Coronary artery (tissue), 2 donors: ENCODE measurements around the gene GPC6.

Experiments used
- DNase-seq: peaks from one replicate; pipeline ENCODE4 v3.0.0-alpha.2; 2017; ENCODE audit warnings: low spot score
- H3K27ac ChIP-seq, 2 donors: fragments of 200-600 bp; sonication (generic); one replicate each; pipeline ENCODE4 v1.5.1; 2016 to 2019
- H3K4me3 ChIP-seq: fragments of 200-600 bp; sonication (generic); 2 replicates; pipeline ENCODE4 v1.5.1; 2016; ENCODE audit warnings: mild to moderate bottlenecking, moderate library complexity
- TF ChIP-seq, protein P1 (sequence below): fragments of 200-600 bp; sonication (generic); IDR thresholded peaks from one replicate; pipeline ENCODE4 v1.5.1; 2019; ENCODE audit warnings: antibody characterized with exemption

Gene GPC6

DNA sequence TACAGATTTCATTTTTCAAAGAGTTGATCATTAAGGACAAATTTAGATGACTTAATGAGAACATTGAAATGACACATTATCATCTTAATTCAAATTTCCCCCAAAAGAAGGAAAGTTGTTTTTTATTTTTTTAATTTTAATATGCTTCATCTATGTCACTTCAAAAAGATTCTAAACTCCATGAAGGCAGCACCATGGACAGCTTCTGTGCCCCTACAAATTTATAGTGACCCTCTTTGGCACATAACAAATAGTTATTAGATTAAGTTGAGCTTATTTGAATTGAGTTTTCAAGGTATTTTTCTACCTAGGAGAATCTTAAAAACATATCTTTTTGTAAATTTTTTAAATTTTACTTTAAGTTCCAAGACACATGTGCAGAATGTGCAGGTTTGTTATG, 1054.2 kb downstream of the GPC6 start:
- no peak for DNase-seq
- Histone ChIP-seq H3K4me3 (no peak overlapping the region), H3K27ac (no peak overlapping the region)
- TF ChIP-seq, protein P1, sequence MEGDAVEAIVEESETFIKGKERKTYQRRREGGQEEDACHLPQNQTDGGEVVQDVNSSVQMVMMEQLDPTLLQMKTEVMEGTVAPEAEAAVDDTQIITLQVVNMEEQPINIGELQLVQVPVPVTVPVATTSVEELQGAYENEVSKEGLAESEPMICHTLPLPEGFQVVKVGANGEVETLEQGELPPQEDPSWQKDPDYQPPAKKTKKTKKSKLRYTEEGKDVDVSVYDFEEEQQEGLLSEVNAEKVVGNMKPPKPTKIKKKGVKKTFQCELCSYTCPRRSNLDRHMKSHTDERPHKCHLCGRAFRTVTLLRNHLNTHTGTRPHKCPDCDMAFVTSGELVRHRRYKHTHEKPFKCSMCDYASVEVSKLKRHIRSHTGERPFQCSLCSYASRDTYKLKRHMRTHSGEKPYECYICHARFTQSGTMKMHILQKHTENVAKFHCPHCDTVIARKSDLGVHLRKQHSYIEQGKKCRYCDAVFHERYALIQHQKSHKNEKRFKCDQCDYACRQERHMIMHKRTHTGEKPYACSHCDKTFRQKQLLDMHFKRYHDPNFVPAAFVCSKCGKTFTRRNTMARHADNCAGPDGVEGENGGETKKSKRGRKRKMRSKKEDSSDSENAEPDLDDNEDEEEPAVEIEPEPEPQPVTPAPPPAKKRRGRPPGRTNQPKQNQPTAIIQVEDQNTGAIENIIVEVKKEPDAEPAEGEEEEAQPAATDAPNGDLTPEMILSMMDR: no peak

DNA sequence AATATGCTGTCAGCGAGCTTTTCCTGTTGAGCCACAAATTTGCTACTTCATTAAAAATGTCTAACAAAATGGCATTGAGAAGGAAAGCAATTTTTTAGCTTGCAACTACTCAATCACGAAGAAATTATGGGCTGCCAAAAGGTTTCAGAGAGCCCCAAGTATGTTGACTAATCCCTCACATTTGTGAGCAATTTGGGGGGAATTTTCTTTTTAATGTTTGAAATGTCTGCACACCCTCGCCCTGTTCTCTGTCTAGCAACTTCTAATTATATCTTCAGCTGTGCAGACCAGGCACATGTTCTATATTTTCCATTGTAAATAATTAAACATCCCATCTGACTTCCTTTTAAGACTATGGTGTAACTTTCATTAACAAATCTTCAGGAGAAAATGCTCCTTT, 1060.0 kb downstream of the GPC6 start:
- no peak overlapping the region for H3K4me3 ChIP-seq
- no peak for DNase-seq
- TF ChIP-seq, protein P1: no peak

DNA sequence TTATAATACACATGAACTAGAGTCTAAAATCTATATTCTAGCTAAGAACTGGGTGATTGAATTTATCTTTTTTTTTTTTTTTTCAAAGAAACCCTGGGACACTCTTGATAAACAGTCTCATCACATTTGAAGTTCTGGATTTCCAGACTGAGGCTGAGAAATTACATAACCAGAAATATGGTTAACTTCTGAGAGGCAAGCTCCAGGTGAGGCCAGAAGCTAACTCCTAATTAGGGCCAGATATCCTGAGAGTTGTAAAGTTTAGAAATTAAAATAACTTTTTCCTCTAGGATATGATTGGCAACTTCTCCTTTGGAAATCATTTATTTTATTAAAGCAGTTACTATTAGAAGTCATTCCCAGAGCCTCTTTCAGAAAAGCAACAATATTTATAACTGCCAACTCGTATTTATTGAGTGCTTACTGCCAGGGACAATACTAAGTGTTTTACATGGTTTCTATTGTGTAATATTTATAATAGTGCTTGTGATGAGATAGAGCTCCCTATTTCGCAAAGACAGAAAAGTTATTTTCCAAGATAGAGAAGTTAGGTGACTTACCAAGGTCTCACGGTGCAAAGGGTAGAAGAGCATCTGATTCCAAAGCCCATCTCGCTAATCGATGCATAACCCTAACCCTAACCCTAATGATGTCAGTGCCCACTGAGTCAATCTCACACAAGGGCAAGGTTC, 1065.2 kb downstream of the GPC6 start:
- TF ChIP-seq, protein P1: no peak
- H3K27ac ChIP-seq: no peak overlapping the region
- H3K4me3 ChIP-seq: no peak overlapping the region
- no peak for DNase-seq

More for the DNA sequence above, 1060.0 kb downstream of the GPC6 start:
- H3K27ac ChIP-seq: no peak overlapping the region

DNA sequence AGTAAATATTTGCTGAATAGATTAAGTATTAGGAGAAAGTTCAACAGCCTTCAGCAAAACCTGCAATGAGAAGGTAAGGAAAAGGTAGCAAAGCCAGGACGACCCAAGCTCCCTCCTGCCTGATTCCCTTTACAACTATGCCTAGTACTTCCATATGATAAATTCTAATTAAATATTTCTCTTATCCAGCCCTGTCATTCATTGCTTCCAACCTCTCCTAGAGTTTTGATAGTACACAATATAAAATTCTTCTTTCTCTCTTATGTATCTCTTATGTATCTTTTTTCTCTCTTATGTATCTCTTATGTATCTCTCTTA, 1065.7 kb downstream of the GPC6 start:
- TF ChIP-seq, protein P1: no peak
- no peak overlapping the region for H3K4me3 ChIP-seq
- no peak for DNase-seq
- no peak overlapping the region for H3K27ac ChIP-seq

DNA sequence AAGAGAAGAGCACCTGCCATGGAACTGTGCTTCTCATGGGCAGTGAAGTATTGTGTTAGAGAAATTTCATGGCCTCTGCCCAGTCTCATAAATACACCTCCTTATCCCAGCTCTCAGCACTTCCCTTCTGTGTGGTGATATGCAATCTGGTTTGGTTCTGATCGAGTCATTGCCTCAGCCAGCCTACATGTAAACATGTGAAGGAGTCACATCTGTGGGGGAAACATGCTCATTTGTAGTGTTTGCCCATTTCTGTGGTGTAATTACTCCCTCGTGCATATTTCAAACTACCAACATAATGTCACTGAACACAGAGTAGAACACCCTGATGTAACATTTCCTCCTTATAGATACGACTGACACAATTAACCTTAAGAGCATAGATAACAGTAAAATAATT, 1069.9 kb downstream of the GPC6 start:
- no peak overlapping the region for H3K27ac ChIP-seq
- no peak overlapping the region for H3K4me3 ChIP-seq
- TF ChIP-seq, protein P1: no peak
- DNase-seq: no peak

DNA sequence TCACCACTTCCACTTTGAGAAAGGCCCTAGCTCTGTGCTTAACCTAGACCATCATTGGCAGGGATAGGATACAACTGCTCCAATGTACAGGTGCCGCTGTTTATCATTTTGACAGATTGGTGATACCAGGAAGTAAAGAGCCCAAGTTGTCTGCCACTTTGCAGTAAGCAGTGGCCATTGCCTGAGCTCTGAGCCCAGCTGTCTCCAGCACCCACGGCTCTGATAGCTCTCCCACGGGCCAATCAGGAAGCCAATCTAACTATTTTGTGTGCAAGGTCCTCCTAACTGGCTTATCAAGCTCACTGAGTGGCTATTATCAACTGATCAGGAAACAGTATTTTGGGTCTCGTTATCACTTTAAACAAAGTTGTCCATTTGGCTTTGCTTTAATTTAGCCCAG, 1071.7 kb downstream of the GPC6 start:
- no peak overlapping the region for H3K4me3 ChIP-seq
- no peak overlapping the region for H3K27ac ChIP-seq
- TF ChIP-seq, protein P1: no peak
- no peak for DNase-seq

DNA sequence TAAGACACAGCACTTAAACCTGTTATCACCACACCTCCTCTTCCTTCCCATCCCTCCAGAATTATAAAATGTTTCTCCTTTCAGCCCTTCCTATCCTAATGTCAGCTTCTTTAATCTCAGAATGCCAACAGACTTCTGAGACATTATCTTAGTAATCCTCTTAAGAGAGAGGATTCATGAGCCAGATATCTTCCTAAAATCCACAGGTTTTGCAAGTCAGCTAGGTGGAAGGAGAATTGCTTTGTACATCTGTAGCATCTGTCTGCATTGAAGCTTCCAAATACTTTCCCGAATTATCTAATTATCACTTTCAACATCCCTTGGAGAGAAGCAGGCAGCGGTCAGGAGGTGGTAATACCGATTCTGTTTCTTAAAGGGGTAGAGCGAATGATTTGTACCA, 1073.8 kb downstream of the GPC6 start:
- TF ChIP-seq, protein P1: no peak

More for the DNA sequence above, 1073.8 kb downstream of the GPC6 start:
- Histone ChIP-seq H3K27ac (no peak overlapping the region), H3K4me3 (no peak overlapping the region)
- DNase-seq: no peak
